Suprapubic skin (tissue), 4 donors: ENCODE measurements around the gene BTN2A1. TPM values are rescaled to one million over a fixed set of nuclear protein-coding genes. Genes with fewer than 3 reads are reported as not detected.
"Not testable (repeated sequence)": the region's sequence is repeated elsewhere in the genome, so short reads cannot be mapped to it uniquely, and the experiment has no call there.

Experiments used
- DNase-seq, 2 donors: peaks; one replicate each; pipeline ENCODE4 v3.0.0-alpha.2; 2019; ENCODE audit warnings: low spot score in 2 of 2
- H3K27ac ChIP-seq: fragments of 200-600 bp; sonication (generic); one replicate; pipeline ENCODE4 v1.5.1; 2019
- H3K27me3 ChIP-seq: fragments of 200-600 bp; sonication (generic); one replicate; pipeline ENCODE4 v1.5.1; 2019
- H3K36me3 ChIP-seq: fragments of 200-600 bp; sonication (generic); one replicate; pipeline ENCODE4 v1.5.1; 2019
- H3K4me1 ChIP-seq: fragments of 200-600 bp; sonication (generic); one replicate; pipeline ENCODE4 v1.5.1; 2019
- H3K4me3 ChIP-seq: fragments of 200-600 bp; sonication (generic); one replicate; pipeline ENCODE4 v1.5.1; 2019; ENCODE audit warnings: mild to moderate bottlenecking
- H3K9me3 ChIP-seq: fragments of 200-600 bp; sonication (generic); one replicate; pipeline ENCODE4 v1.5.1; 2019
- EP300 ChIP-seq: sonication (generic); formaldehyde crosslinking; IDR thresholded peaks from one replicate; pipeline ENCODE4 v1.6.1; 2017; ENCODE audit warnings: antibody characterized with exemption
- POLR2A ChIP-seq, 2 donors: fragments of 450-650 bp; IDR thresholded peaks; one replicate each; pipeline ENCODE4 v1.6.1; 2017; ENCODE audit warnings: antibody characterized with exemption in 2 of 2, mild to moderate bottlenecking in 2 of 2, moderate library complexity in 2 of 2
- POLR2AphosphoS5 ChIP-seq, 3 donors: sonication (generic); formaldehyde crosslinking; IDR thresholded peaks; one replicate each; pipeline ENCODE4 v1.6.1; 2017; ENCODE audit warnings: antibody characterized with exemption in 3 of 3
- WGBS: methylation state at CpG from one replicate; pipeline ENCODE4 v1.1.5; 2018; 5-methylcytosine and 5-hydroxymethylcytosine counted together
- total RNA-seq, 4 donors: library from RNA; depleted of rRNA; stranded (reverse); fragments of >200 nt; gene quantifications; one replicate each; pipeline ENCODE4 v1.1.0, GENCODE V29; 2016
- TF ChIP-seq, protein P1 (sequence below), 2 donors: fragments of 200-600 bp in 1 of 2; fragments of 450-650 bp in 1 of 2; sonication (generic) in 1 of 2; IDR thresholded peaks; one replicate each; pipeline ENCODE4 v1.5.1; 2016 to 2019; ENCODE audit warnings: antibody characterized with exemption in 2 of 2, mild to moderate bottlenecking in 1 of 2, moderate library complexity in 1 of 2

Gene BTN2A1
- total RNA-seq, 4 donors from 2014 or later = 9.1 to 31.9 (median 12.9) TPM

DNA sequence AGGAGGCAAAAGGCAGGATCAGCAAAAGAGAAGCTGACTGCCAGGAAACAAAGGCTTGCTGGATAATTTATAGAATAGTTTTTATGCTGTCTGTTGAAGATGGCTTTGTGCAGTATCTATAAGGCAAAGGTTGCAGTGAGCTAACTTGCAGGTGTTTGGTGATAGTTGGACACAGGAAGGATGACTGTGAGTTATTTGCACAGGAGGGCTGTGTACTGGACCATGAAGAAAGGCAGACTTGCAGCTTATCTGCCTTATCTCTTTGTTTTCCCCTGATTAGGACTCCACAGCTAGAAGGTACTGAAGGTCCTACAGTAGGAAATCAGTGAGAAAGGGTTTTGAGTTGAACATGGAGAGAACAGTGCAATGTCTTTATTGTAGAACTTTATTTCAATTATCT is 44.4 kb downstream of the BTN2A1 start:
- Histone ChIP-seq H3K9me3 (no peaks in the 10 kb centered on the region), H3K4me1 (peaks cover 12% of the 10 kb centered on the region), H3K27me3 (peaks cover 30% of the 10 kb centered on the region), H3K27ac (no peak overlapping the region), H3K36me3 (no peaks in the 10 kb centered on the region), H3K4me3 (peak overlapping the region; percentile 41)
- TF ChIP-seq, protein P1, sequence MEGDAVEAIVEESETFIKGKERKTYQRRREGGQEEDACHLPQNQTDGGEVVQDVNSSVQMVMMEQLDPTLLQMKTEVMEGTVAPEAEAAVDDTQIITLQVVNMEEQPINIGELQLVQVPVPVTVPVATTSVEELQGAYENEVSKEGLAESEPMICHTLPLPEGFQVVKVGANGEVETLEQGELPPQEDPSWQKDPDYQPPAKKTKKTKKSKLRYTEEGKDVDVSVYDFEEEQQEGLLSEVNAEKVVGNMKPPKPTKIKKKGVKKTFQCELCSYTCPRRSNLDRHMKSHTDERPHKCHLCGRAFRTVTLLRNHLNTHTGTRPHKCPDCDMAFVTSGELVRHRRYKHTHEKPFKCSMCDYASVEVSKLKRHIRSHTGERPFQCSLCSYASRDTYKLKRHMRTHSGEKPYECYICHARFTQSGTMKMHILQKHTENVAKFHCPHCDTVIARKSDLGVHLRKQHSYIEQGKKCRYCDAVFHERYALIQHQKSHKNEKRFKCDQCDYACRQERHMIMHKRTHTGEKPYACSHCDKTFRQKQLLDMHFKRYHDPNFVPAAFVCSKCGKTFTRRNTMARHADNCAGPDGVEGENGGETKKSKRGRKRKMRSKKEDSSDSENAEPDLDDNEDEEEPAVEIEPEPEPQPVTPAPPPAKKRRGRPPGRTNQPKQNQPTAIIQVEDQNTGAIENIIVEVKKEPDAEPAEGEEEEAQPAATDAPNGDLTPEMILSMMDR (IDR thresholded peaks at IDR 0.05) = no peak
- TF ChIP-seq POLR2A (IDR thresholded peaks at IDR 0.05) = no peak
- TF ChIP-seq EP300 = no peak
- no peak for TF ChIP-seq POLR2AphosphoS5 (IDR thresholded peaks at IDR 0.05)
- DNase-seq = no peak

DNA sequence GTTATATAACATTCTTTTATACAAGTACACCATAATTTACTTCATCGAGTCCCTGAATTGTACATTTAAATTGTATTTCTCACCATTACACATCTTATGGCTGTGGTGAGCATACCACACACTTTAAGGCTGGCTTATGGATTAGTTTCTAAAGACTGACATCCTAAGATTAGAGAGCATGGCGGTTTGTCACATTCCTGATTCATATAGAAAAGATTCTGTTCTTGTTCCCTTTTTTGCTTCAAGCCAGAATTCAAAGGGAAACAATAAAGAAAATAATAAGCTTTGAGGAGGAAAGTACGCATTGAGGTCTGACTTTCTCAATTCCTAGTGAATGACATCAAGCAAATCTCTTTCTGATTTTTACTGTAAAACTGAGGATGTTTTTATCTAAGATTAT is 44.9 kb downstream of the BTN2A1 start:
- Histone ChIP-seq H3K27me3 (peaks cover 30% of the 10 kb centered on the region), H3K9me3 (no peaks in the 10 kb centered on the region)
- WGBS = 90% methylated on average over 3 of the region's 3 CpGs

GRCh38 chr6:26507658-26508057 is 49.9 kb downstream of the BTN2A1 start:
- DNase-seq = no peak
- H3K36me3 ChIP-seq = no peaks in the 10 kb centered on the region
- no peak overlapping the region for H3K4me3 ChIP-seq
- 51% methylated on average over 3 of the region's 3 CpGs for WGBS
- TF ChIP-seq POLR2A (IDR thresholded peaks at IDR 0.05) (no peak), POLR2AphosphoS5 (IDR thresholded peaks at IDR 0.05) (no peak), EP300 (no peak)
- TF ChIP-seq, protein P1 (IDR thresholded peaks at IDR 0.05) = no peak
- H3K27ac ChIP-seq = no peak overlapping the region
- H3K27me3 ChIP-seq = peaks cover 8% of the 10 kb centered on the region
- H3K9me3 ChIP-seq = no peaks in the 10 kb centered on the region
- H3K4me1 ChIP-seq = no peaks in the 10 kb centered on the region

More for the DNA sequence above, 44.9 kb downstream of the BTN2A1 start:
- DNase-seq = no peak
- no peak for TF ChIP-seq POLR2AphosphoS5 (IDR thresholded peaks at IDR 0.05)
- no peak for TF ChIP-seq POLR2A (IDR thresholded peaks at IDR 0.05)
- TF ChIP-seq EP300 = no peak
- TF ChIP-seq, protein P1 (IDR thresholded peaks at IDR 0.05) = no peak
- no peaks in the 10 kb centered on the region for H3K36me3 ChIP-seq
- H3K4me3 ChIP-seq = no peak overlapping the region
- H3K27ac ChIP-seq = no peak overlapping the region
- H3K4me1 ChIP-seq = peaks cover 12% of the 10 kb centered on the region

DNA sequence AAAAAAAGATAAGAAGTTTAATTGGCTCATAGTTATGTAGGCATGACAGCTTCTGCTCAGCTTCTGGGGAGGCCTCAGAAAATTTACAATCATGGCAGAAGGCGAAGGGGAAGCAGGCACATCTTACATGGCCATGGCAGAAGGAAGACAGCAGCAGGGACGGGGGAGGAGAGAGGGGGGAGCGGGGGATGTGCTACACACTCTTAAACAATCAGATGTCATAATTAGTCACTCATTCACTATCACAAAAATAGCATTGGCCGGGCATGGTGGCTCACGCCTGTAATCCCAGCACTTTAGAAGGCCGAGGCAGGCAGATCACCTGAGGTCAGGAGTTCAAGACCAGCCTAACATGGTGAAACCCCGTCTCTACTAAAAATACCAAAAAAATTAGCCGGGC is 53.3 kb downstream of the BTN2A1 start:
- not testable (repeated sequence) for H3K4me1 ChIP-seq, H3K9me3 ChIP-seq, DNase-seq, H3K27ac ChIP-seq, H3K36me3 ChIP-seq, H3K27me3 ChIP-seq, H3K4me3 ChIP-seq
- 85% methylated on average over 8 of the region's 8 CpGs for WGBS

- Histone ChIP-seq H3K36me3 (no peaks in the 10 kb centered on the region), H3K27ac (no peak overlapping the region), H3K9me3 (no peaks in the 10 kb centered on the region), H3K4me1 (peaks cover under 1% of the 10 kb centered on the region), H3K4me3 (no peak overlapping the region), H3K27me3 (no peaks in the 10 kb centered on the region)
- DNase-seq = no peak
- TF ChIP-seq EP300 (no peak), POLR2AphosphoS5 (IDR thresholded peaks at IDR 0.05) (no peak), POLR2A (IDR thresholded peaks at IDR 0.05) (no peak)
- TF ChIP-seq, protein P1 (IDR thresholded peaks at IDR 0.05) = no peak
- WGBS = 96% methylated on average over 2 of the region's 2 CpGs
These were observed 57.2 kb downstream of the BTN2A1 start for GRCh38 chr6:26514984-26515383.
